Stimulated activated CD8-positive, alpha-beta memory T cell treated with anti-CD3 and anti-CD28 coated beads, Interleukin-15, amount 100 ng/mL, for 1 hour (primary cell): ENCODE data around the gene PTPMT1.

ENCODE experiments used
- DNase-seq: peaks from one replicate; pipeline ENCODE4 v3.0.0-alpha.2; 2020; ENCODE audit warnings: low read depth

PTPMT1 gene

DNA sequence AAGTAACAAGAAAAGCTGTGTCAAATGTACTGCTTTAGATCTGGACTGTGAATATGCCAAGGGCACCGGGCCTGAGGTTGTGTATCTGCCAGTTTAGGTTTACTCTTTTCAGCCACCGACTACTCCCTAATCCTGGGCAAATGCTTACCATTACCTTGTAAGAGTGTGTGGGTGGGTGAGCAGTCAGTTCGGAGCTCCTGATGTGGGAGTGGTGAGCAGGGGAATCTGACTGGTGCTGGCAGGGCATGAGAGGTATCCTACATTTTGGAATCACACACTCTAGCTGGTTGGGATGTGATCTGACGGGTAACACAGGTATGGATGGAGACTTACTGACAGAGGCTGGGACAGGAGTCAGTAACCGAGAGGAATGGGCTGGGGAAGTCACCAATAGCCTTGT, 18.4 kb downstream of the PTPMT1 start:
- no peak for DNase-seq

GRCh38 chr11:47586098-47586855, 20.9 kb downstream of the PTPMT1 start, which contains the start of gene FAM180B:
TSS of gene FAM180B (plus strand) at chr11:47586678. CDS start at chr11:47586769, 91 bp downstream.
- DNase-seq: no peak

DNA sequence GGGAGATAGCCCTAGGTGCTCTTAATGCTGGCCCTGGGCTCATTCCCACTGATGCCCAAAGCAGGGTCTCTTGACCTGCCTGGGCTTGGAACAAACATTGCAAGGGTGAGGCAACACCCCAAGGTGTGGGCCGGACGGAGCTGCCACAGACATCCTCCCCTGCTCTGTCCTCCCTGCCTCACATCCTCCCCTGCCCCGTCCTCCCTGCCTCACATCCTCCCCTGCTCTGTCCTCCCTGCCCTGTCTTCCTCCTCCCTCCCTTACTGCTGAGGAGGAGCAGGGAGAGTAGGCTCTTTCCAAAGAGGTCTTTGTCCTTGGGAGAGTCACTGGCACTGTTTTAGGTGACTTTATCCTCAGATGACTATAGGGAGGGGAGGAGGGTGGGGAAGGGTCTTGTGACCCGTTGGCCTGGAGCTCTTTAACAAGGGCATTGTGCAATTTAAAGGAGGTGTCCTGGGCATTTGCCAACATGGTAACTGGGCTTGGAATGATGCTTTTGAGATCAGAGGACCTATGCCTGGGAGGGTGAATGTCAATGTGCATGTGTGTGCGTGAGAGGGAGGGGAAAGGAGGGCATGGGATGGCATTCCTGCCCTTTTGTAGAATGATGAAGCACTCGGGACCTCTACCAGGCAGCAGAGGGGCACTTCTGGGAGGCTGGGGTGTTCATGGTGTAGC, 21.8 kb downstream of the PTPMT1 start:
- no peak for DNase-seq

DNA sequence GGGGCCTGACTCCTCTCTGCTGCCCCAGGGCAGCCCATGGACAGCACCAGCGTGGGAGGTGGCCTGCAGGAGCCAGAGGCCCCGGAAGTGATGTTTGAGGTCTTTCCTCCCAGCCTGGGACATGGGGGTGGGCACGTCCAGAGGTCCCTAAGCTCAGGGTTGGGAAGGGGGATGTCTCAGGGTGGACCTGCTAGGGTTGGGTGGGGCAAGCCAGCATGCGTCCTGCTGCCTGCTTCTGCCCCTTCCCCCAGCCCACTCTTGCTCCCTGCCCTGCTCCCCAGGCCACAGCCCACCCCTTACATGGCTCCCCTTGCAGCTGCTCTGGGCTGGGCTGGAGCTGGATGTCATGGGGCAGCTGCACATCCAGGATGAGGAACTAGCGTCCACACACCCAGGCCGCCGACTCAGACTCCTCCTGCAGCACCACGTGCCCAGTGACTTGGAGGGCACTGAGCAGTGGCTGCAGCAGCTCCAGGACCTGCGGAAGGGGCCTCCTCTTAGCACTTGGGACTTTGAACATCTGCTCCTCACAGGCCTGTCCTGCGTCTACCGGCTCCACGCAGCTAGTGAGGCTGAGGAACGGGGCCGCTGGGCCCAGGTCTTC, 22.4 kb downstream of the PTPMT1 start:
- no peak for DNase-seq

- no peak for DNase-seq
These were observed 23.7 kb downstream of the PTPMT1 start for GRCh38 chr11:47589118-47589517.

GRCh38 chr11:47589584-47589976, 24.2 kb downstream of the PTPMT1 start:
- no peak for DNase-seq

DNA sequence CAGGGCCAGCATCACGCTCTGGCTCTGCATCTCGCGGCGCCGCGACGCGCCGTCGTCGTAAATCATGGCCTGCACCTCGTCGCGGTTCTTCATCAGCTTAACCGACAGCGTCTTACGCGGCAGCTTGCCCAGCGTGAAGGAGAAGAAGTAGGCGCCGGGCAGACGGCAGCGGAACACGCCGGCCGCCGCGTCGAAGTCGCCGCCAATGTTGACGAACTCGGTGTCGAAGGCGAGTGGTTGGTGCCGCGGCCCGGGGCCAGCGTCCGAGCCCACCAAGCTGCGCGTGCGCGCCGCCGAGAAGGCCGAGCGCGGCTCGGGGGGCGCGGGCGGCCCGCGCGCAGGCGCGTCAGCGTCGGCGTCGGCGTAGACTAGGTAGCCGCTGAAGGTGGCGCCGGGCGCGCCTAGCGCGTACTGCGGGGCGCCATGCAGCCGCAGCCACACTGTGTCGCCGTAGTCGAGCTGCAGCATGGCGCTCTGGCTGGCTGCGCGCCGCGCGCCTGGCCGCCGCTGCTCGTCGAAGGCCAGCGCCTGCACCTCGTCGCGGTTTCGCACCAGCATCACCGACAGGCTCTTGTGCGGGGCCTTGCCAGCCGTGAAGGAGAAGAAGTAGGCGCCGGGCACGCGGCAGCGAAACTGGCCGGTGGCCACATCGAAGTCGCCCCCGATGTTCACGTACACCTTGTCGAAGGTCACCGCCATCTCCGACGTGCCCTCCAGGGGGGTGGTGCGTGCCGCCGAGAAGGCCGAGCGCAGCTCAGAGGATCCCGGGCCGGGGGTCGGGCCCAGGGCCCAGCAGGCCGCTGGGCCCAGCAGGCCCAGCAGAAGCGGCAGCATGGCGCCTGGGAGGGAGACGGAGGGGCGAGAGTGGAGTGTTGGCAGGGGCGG, 24.8 kb downstream of the PTPMT1 start:
- DNase-seq: no peak

DNA sequence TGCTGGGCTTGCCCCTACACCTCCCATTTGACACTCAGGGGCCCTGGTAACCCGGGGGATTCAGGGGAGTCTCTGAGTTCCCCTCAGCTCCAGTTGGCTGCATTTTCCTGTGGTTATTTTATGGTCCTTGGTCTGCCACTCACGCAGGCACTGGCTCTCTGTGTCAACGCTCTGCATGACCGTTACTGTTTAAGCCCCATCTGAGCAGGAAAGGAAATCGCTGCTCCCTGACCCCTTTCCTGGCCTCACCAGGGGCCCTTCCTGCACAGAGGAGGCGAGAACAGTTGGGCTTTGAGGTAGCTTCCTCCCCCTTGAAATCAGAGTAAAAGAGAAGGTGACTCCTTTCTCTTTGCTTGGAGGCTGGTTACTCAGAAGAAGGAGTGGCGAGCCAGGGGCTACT, 26.4 kb downstream of the PTPMT1 start:
- no peak for DNase-seq

GRCh38 chr11:47592251-47592650, 26.9 kb downstream of the PTPMT1 start:
- no peak for DNase-seq

- no peak for DNase-seq
These were observed 27.6 kb downstream of the PTPMT1 start for GRCh38 chr11:47592970-47593369.

DNA sequence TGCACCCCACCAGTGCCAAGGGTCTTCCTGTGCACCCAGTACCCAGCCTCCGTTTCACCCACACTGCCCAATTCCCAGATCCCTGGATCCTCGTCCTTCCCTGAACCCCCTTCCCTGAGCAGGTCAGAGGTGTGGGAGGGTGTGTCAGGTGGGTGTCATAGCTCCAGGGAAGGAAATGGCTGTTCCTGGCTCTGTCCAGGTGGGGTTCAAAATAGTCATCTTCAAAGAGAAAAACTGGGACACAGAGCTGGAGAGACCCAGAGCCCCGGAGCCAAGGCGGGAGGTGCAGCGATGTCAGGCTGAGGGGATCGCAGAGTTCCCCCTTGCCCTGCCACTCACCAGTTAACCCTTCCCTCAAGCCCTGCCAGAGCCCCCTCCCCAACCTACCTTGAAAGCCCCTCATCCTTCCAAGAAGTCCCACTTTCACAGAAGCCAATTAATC, 28.1 kb downstream of the PTPMT1 start:
- no peak for DNase-seq

GRCh38 chr11:47593934-47594855, 28.8 kb downstream of the PTPMT1 start, which contains the start of gene C1QTNF4:
TSS of gene C1QTNF4 (minus strand) at chr11:47594411. CDS start at chr11:47590810, 3,601 bp downstream.
- DNase-seq: no peak

GRCh38 chr11:47595029-47595428, 29.6 kb downstream of the PTPMT1 start:
- no peak for DNase-seq

DNA sequence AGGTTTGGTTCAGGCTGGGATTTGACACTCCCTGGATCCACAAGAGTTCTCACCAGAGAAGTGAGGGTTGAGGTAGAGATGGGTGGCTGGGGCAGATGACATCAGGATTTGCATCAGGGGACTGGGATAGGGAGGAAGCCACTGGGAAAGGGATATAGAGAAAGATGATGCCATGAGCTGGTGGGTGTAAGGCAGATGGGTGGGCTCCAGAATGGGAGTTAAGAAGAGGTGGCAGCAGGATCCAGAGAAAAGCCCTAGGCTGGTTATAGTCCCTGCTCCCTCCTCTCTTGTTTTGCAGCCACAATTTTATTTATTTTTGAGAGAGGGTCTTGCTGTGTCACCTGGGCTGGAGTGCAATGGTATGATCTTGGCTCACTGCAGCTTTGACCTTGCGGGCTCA, 30.6 kb downstream of the PTPMT1 start:
- DNase-seq: no peak

GRCh38 chr11:47599902-47600301, 34.5 kb downstream of the PTPMT1 start:
- DNase-seq: no peak

DNA sequence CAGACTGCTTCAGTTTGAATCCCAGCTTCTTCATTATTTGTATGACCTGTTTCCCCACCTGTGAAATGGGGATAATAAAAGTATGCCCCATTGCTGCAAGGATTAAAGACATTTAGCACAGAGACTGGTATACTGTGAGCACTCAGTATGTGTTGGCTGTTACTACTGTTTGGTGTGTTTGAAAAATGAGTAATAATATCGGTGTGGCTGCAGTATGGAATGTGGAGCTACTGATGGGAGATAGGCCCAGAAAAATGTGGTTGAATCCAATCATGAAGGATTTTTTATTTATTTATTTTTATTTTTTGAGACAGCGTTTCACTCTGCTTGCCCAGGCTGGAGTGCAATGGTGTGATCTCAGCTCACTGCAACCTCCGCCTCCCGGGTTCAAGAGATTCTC, 37.9 kb downstream of the PTPMT1 start:
- DNase-seq: no peak

GRCh38 chr11:47605921-47606320, 40.5 kb downstream of the PTPMT1 start:
- DNase-seq: no peak

GRCh38 chr11:47606731-47607130, 41.3 kb downstream of the PTPMT1 start:
- DNase-seq: no peak

GRCh38 chr11:47607380-47607779, 42.0 kb downstream of the PTPMT1 start:
- no peak for DNase-seq

DNA sequence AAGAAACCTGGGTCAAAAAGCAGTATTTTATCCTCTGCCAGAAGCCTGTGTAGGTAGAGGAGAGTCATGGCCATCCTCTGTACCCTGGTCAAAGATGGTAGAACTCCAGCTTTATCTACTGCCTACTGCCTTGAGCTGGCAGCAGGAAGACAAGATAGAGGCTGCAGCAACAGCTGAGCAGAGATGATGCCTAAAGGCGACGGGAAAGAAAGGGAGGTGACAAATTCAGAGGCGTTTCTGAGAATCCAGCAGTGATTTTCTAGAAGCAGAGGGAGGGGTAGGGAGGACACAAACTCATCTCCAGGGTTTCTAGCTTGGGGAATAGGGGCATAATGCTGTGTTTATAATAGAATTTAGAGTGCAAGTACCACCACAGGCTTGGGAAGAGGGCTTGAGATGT, 44.3 kb downstream of the PTPMT1 start:
- DNase-seq: no peak

DNA sequence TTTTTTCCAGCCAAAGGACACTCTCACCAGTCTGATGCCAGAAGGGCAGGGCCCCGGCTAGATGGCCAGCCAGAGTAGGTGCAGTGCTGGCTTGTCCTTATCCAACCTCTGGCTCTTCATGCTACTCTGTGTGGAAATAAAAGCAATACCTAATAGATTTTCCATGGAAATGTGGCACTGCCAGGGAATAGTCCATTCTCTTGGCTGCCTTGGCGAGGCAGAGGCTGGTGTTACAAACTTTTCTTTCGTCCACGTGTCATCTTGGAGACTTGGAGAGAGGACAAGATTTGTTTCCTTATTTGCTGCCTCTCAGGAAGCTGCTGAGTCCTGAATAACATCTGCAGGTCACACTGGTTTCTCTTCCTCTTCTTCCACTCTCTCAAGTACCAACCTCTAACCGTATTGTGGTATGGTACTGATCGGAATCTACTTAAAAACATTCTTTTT, 46.0 kb downstream of the PTPMT1 start:
- no peak for DNase-seq
